GM18502 (cell line): ENCODE results near the gene STAB2.

ENCODE experiments used
- ATAC-seq: cut with Tn5 transposase; IDR thresholded peaks from one replicate; pipeline ENCODE4 v1.9.1; 2021; ENCODE audit warnings: mild to moderate bottlenecking; ENCODE audit not compliant: unreplicated experiment, poor library complexity

STAB2 gene

DNA sequence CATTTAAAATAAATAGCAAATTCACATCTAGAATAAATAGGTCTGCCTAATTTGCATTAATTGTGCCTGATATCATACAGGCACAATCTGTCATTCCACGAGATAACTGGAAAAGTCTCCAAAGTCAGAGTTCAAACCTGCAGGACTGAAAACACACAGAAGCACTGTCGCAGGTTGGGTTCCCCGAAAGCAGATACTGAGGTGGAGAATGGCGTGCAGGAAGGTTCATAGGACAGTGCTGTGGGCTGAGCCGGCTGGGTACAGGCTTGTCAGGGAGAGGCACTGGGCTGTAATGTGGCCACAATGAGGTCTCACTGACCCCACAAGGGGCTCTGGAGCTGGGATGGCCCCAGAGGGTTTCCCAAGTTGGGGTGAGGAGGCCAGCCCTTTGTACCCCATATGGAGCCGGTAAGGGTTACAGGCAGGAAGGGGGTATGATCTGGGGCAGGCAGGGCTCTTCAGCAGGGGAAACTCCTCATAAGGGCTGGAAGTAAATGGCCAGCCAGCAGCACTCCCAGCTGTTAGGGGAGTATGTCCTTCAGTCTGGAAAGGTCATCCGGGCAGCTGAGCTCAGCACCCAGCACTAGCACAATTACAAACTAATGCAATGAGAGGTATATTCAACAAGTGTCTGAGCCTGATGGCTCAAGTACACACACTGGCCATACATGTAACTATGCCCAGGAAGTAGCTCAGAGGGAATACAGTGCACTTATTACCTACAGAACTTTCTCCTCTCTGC, 185.5 kb downstream of the STAB2 start:
- no peak for ATAC-seq

GRCh38 chr12:103773109-103773910, 186.2 kb downstream of the STAB2 start:
- no peak for ATAC-seq

- no peak for ATAC-seq
These were observed 188.0 kb downstream of the STAB2 start for GRCh38 chr12:103774977-103775560.

DNA sequence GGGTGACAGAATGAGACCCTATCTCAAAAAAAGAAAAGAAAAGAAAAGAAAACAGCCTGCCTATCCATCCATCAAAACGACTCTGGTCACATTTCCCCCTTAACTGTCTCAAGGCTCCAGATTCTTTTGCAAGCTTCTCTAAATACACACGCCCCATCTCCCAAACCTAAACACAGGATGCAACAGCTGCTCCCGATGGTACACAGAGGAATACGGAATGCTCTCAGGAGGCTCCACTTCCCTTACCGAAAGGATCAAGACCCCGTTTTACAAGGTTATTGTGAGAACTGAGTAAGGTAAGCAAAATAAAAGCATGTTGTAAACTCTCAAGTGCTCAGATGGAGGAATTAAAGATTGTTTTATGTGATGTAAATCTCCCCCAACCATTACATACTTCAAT, 191.7 kb downstream of the STAB2 start:
- ATAC-seq, result no peak

GRCh38 chr12:103779410-103780092, 192.5 kb downstream of the STAB2 start:
- no peak for ATAC-seq

DNA sequence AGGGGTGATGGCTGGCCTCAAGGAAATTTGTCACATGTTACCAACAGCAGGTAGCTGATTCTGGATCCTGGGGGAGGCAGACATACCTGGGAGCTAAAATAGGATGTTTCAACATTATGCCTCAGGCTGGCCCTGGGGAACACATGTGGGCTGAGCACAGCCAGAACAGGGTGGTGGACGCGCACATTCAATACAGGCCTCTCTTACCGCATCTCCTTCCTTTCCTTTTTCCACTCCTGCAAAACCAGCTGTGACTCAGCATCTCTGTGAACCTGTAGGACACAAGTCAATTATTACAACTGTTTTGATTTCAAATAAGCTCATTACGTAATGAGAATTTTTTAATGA, 193.0 kb downstream of the STAB2 start:
- ATAC-seq, result no peak

DNA sequence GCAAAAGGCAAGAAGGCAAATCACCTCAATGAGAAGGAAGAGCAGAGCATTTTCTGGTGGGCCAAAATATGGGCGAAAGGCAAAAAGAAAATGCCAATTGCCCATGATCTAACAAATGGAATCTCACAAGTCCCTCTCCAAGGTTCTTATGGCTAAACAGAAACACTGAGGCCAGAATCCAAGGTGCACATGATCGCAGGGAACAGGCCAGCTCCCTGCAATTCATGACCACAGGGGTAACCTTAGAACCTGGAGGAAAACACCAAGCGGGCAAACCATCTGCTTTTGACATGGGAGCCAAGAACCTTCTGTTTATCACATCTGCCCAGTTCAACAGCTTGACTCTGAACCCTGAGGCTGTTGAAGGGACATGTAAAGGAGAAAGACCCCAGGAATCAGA, 193.9 kb downstream of the STAB2 start:
- ATAC-seq, result no peak

DNA sequence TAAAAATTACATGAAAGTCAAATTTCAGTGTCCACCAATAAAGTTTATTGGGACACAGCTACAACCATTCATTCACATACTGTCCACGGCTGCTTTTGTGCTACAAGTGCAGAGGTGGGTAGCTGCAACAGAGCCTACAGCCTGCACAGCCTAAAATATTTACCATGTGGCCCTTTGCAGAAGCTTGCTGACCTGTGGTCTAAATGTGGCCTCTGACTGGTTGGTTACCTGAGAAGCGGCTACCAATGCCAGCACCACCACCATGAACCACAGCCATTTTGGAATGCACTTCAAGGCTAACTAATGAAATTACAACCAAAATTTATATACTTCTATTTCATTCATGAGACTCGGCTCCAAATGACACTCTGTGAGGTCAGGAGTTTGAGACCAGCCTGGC, 195.3 kb downstream of the STAB2 start:
- no peak for ATAC-seq

DNA sequence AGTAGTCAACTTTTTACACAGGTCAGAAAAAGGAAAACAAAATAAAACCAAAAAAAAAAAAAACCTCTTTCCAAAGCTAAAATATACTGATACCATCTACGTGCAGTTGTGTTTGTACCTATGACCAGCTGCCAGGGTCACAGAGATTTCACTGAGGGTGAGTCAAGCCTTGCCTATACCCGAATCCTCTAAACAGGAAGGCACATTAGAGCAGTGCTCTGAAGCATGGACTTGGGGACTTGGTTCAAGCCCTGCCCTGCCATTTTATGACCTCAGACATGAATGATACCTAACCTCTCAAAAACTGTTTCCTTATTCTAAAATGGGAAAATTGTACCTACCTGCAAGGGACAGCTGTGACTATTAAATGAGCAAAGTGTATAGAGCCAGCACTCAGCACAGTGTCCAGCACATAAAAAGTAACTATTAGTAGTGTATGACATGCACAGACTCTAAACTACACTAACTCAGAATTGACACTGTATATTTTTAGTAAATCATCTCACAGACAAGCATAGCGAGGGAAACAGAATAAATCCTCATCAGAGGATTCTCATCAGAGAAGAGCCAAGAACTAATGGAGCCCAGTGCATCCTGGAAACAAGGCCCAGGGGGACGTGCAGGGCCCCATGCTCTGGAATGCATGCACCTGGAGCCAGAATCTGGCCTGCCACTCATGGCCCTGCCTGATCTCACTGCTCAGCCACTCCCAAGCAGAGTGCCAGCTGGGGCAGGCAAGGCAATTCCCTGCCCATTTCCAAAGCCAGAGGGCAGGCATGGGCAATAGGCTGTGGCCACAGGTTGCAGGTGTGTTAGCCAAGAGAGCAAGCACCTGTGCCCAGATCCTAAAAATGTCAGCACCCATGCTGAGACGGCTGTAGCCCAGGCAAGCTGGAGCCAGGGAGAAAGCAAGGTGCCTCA, 196.9 kb downstream of the STAB2 start:
- no peak for ATAC-seq

DNA sequence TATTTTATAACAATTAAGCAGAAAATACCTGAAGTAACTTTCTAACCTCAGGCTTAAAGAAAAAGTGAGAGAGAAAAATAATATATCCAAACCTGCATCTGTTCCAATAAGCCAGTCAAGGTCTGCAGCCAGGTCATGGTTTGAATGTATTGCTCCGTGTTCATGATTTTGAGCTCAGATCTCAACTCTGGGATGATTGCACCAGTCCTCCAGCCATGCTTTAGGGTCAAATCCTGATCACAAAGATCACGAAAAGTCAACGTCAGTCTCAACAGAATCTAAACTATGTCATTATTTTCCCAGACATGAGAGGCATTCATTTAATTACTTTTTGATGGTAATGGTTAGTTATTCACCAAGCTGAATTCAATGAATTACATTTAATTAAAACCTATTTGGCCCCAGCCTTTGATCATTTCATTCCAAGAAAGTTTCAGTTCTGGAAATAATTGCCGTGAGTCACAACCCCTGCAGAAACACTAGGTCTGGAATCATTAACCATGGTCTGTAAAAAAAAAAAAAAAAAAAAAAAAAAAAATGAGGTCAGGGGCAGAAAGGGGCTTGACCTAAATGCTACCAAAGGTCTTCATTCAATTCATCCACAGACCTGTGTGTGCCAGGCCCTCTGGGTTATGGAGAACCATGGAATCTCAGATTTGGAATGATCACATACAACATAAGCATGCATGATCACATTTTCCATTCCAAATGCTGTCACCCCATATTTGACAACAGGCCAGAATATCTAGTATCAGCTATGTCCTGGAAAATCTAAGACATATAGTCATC, 198.4 kb downstream of the STAB2 start:
- ATAC-seq, result no peak

- no peak for ATAC-seq
These were observed 199.1 kb downstream of the STAB2 start for GRCh38 chr12:103786201-103786600.

GRCh38 chr12:103791350-103791920, 204.4 kb downstream of the STAB2 start:
- no peak for ATAC-seq

- no peak for ATAC-seq
These were observed 206.0 kb downstream of the STAB2 start for GRCh38 chr12:103793046-103793445.

DNA sequence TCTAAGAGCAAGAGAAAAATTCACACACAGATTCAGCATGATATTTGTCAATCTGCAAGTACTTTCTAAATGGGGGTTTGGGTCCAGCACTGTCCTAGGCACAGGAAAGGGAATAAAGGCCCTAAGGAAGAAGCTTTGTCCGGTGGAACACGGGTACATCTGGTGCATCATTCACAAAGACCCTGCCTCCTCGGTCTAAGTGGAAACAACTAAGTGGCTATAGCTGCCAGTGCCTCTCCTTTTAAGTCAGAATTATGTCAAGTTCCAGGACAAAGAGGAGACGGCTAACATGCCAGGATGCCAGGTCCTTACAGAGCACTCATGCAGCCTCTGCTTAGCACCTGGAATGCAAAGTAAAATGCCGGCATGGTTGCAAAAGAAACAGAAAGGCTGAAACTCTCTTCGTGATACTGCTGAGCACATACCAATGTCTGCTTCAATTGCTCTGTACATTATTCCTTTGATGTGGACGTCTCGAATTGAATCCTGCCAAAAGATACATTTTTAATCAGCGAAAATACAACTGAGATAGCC, 206.5 kb downstream of the STAB2 start:
- ATAC-seq, result no peak

DNA sequence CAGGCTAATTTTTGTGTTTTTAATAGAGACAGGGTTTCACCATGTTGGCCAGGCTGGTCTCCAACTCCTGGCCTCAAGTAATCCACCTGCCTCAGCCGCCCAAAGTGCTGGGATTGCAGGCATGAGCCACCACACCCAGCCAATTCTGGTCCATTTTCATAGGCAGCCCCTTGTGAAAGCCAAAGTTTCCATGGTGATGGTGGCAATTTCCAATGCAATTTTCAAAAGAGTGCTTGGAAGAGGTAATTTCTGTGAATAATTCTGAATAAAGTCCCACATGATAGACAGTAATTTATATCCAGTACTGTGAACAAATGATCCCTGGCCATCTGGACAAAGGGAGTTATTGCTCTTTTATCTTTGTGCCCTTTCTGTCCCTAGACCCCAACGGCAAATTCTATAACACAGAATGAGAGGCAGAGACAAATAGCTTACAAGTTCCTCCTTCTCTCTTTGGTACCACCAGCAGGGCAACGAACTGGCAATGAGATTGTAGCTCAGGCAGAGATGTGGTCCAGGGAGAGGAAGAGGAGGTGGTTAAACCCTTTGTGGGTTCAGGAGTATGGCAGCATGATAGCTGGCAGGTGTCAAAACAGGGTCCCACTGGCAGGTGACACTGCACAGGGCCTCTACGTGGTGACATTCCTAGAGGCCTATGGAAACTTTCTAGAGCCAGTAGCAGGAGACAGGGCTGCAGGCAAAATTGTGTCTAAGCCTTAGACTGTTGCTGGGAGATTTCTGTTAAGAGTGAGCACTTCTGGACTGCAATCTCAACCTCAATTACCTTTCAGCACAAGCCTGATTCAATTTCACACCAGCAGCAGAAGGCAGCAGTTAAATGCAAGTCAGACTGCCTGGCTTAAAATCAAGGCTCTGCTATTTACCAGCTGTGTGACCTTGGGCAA, 207.5 kb downstream of the STAB2 start:
- ATAC-seq, result no peak

GRCh38 chr12:103798586-103798985, 211.5 kb downstream of the STAB2 start:
- no peak for ATAC-seq

DNA sequence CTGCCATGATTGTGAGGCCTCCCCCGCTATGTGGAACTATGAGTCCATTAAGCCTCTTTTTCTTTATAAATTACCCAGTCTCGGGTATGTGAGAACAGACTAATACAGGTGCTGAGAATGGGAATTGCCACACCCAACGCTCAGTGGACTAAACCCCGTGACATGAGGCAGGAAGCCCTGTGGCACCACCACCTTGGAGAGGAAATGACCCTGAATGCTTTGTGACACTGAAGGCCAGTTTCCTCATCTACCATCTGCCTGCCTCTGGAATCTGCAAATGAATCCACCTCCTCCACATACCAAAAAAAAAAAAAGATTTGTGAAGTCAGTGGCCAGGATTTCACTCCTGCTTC, 212.4 kb downstream of the STAB2 start:
- ATAC-seq, result no peak
